Natural killer cell treated with Interleukin-12 subunit alpha and Interleukin-12 subunit beta and Interleukin-15 and Interleukin-18, amount 100 ng/mL, for 72 hours (primary cell): ENCODE results near the gene ABCA2. TPM values are rescaled to one million over a fixed set of nuclear protein-coding genes. Genes with fewer than 3 reads are reported as not detected.

Experiments used
- ATAC-seq, 2 donors: fragments of 150-1000 bp; cut with Tn5 transposase in 1 of 2; sonication (Bioruptor Pico), chemical (Tn5 transposase) in 1 of 2; 2 replicates each; pipeline ENCODE4 v1.10.0; 2021
- DNase-seq: peaks from one replicate; pipeline ENCODE4 v3.0.0; 2022; ENCODE audit warnings: low spot score
- H3K27ac Mint-ChIP-seq, 2 donors: 1 replicate in 1 of 2; 2 replicates in 1 of 2; pipeline ENCODE4 v1.8.0; 2022; ENCODE audit warnings: mixed read lengths in 2 of 2, mild to moderate bottlenecking in 1 of 2, moderate library complexity in 1 of 2
- H3K27me3 Mint-ChIP-seq, 2 donors: 1 replicate in 1 of 2; 2 replicates in 1 of 2; pipeline ENCODE4 v1.8.0; 2022; ENCODE audit warnings: mixed read lengths in 2 of 2
- H3K36me3 Mint-ChIP-seq: one replicate; pipeline ENCODE4 v1.8.0; 2022; ENCODE audit warnings: mixed read lengths
- H3K4me1 Mint-ChIP-seq, 2 donors: 1 replicate in 1 of 2; 2 replicates in 1 of 2; pipeline ENCODE4 v1.8.0; 2022; ENCODE audit warnings: low read depth in 2 of 2, mixed read lengths in 2 of 2, mild to moderate bottlenecking in 1 of 2
- H3K4me3 Mint-ChIP-seq: one replicate; pipeline ENCODE4 v1.8.0; 2022; ENCODE audit warnings: mixed read lengths
- H3K9me3 Mint-ChIP-seq: 2 replicates; pipeline ENCODE4 v1.8.0; 2022; ENCODE audit warnings: mixed read lengths
- total RNA-seq, 2 donors: library from RNA; stranded (reverse); gene quantifications; one replicate each; pipeline ENCODE4 v1.2.3, GENCODE V29; 2022

The ABCA2 gene
- total RNA-seq, 2 donors from 2014 or later, result 77.6 to 109 TPM

GRCh38 chr9:136992819-136993369 is 35.1 kb downstream of the ABCA2 start:
- DNase-seq (no peak), ATAC-seq (no peak)
- Mint-ChIP-seq H3K27ac (peak overlapping the region; percentile 67 to 70), H3K36me3 (no peaks in the 10 kb centered on the region), H3K27me3 (peaks cover 0 to 2% of the 10 kb centered on the region in 2 donors), H3K4me1 (peaks cover 23 to 33% of the 10 kb centered on the region in 2 donors), H3K9me3 (no peaks in the 10 kb centered on the region), H3K4me3 (peak overlapping the region; percentile 81)

- H3K27me3 Mint-ChIP-seq, result peaks cover 0 to 2% of the 10 kb centered on the region in 2 donors
- DNase-seq (peak; percentile 96), ATAC-seq (peak; percentile 91 to 94)
- no peaks in the 10 kb centered on the region for H3K36me3 Mint-ChIP-seq
- H3K9me3 Mint-ChIP-seq, result no peaks in the 10 kb centered on the region
- H3K4me3 Mint-ChIP-seq, result peak within 1 kb of the TSS; percentile 81
- peaks cover 18 to 27% of the 10 kb centered on the region in 2 donors for H3K4me1 Mint-ChIP-seq
- H3K27ac Mint-ChIP-seq, result peak within 1 kb of the TSS; percentile 80 to 88
Observed at GRCh38 chr9:136991993-136992818, 35.8 kb downstream of the ABCA2 start, which contains the start of gene PAXX. TSS of gene PAXX (plus strand) at chr9:136992422. CDS start at chr9:136992444, 22 bp downstream.

- peaks cover 18 to 24% of the 10 kb centered on the region in 2 donors for H3K4me1 Mint-ChIP-seq
- H3K9me3 Mint-ChIP-seq, result no peaks in the 10 kb centered on the region
- peaks cover 0 to 2% of the 10 kb centered on the region in 2 donors for H3K27me3 Mint-ChIP-seq
- H3K36me3 Mint-ChIP-seq, result no peaks in the 10 kb centered on the region
- H3K4me3 Mint-ChIP-seq, result peak overlapping the region; percentile 81
- no peak for DNase-seq
- peak overlapping the region; percentile 60 to 80 for H3K27ac Mint-ChIP-seq
- no peak for ATAC-seq
Observed at GRCh38 chr9:136990242-136990911, 37.7 kb downstream of the ABCA2 start.

GRCh38 chr9:136988872-136989271 is 39.2 kb downstream of the ABCA2 start:
- H3K27me3 Mint-ChIP-seq, result peaks cover 5% of the 10 kb centered on the region in 2 donors
- H3K27ac Mint-ChIP-seq, result no peak overlapping the region
- no peak for ATAC-seq

GRCh38 chr9:136985853-136986252 is 42.2 kb downstream of the ABCA2 start:
- no peak overlapping the region for H3K4me3 Mint-ChIP-seq
- H3K36me3 Mint-ChIP-seq, result no peaks in the 10 kb centered on the region
- H3K27ac Mint-ChIP-seq, result no peak overlapping the region
- peaks cover 10 to 13% of the 10 kb centered on the region in 2 donors for H3K4me1 Mint-ChIP-seq
- H3K9me3 Mint-ChIP-seq, result no peaks in the 10 kb centered on the region
- H3K27me3 Mint-ChIP-seq, result peaks cover 7 to 9% of the 10 kb centered on the region in 2 donors
- ATAC-seq, result no peak
- no peak for DNase-seq

More at GRCh38 chr9:136988872-136989271, 39.2 kb downstream of the ABCA2 start:
- no peak for DNase-seq
- Mint-ChIP-seq H3K9me3 (no peaks in the 10 kb centered on the region), H3K36me3 (no peaks in the 10 kb centered on the region), H3K4me1 (peaks cover 19 to 25% of the 10 kb centered on the region in 2 donors), H3K4me3 (no peak overlapping the region)

GRCh38 chr9:136985027-136985602 is 42.9 kb downstream of the ABCA2 start:
- Mint-ChIP-seq H3K36me3 (no peaks in the 10 kb centered on the region), H3K27ac (no peak overlapping the region), H3K9me3 (no peaks in the 10 kb centered on the region), H3K27me3 (peaks cover 7 to 9% of the 10 kb centered on the region in 2 donors), H3K4me1 (peaks cover 6% of the 10 kb centered on the region in 2 donors), H3K4me3 (no peak overlapping the region)
- ATAC-seq (no peak), DNase-seq (no peak)

GRCh38 chr9:136984464-136985026 is 43.5 kb downstream of the ABCA2 start:
- Mint-ChIP-seq H3K36me3 (no peaks in the 10 kb centered on the region), H3K9me3 (no peaks in the 10 kb centered on the region), H3K27me3 (peaks cover 5 to 9% of the 10 kb centered on the region in 2 donors), H3K4me1 (peaks cover 4 to 6% of the 10 kb centered on the region in 2 donors), H3K4me3 (no peak overlapping the region), H3K27ac (no peak overlapping the region)
- DNase-seq, result no peak
- no peak for ATAC-seq

- no peak for DNase-seq
- peak overlapping the region; percentile 2 for H3K4me3 Mint-ChIP-seq
- peaks cover 4 to 6% of the 10 kb centered on the region in 2 donors for H3K4me1 Mint-ChIP-seq
- no peak overlapping the region for H3K27ac Mint-ChIP-seq
- no peaks in the 10 kb centered on the region for H3K36me3 Mint-ChIP-seq
- H3K9me3 Mint-ChIP-seq, result no peaks in the 10 kb centered on the region
- peaks cover 5 to 9% of the 10 kb centered on the region in 2 donors for H3K27me3 Mint-ChIP-seq
- no peak for ATAC-seq
Observed at GRCh38 chr9:136983656-136984314, 44.3 kb downstream of the ABCA2 start.

GRCh38 chr9:136983167-136983566 is 44.9 kb downstream of the ABCA2 start:
- Mint-ChIP-seq H3K27ac (no peak overlapping the region), H3K4me1 (peaks cover 4 to 6% of the 10 kb centered on the region in 2 donors), H3K4me3 (no peak overlapping the region), H3K36me3 (no peaks in the 10 kb centered on the region), H3K9me3 (no peaks in the 10 kb centered on the region), H3K27me3 (peaks cover 5 to 9% of the 10 kb centered on the region in 2 donors)
- DNase-seq, result no peak
- no peak for ATAC-seq

- peaks cover 5 to 9% of the 10 kb centered on the region in 2 donors for H3K27me3 Mint-ChIP-seq
- no peak for ATAC-seq
Observed at GRCh38 chr9:136982232-136983051, 45.6 kb downstream of the ABCA2 start, which contains the start of gene LCNL1. TSS of gene LCNL1 (plus strand) at chr9:136982993. CDS start at chr9:136983587, 594 bp downstream.

GRCh38 chr9:136981588-136982231 is 46.3 kb downstream of the ABCA2 start:
- H3K4me3 Mint-ChIP-seq, result no peak overlapping the region
- H3K36me3 Mint-ChIP-seq, result no peaks in the 10 kb centered on the region
- no peaks in the 10 kb centered on the region for H3K9me3 Mint-ChIP-seq
- no peak for ATAC-seq
- H3K4me1 Mint-ChIP-seq, result peaks cover 4 to 6% of the 10 kb centered on the region in 2 donors
- no peak overlapping the region for H3K27ac Mint-ChIP-seq
- DNase-seq, result no peak
- peaks cover 5 to 9% of the 10 kb centered on the region in 2 donors for H3K27me3 Mint-ChIP-seq

More at GRCh38 chr9:136982232-136983051, 45.6 kb downstream of the ABCA2 start, which contains the start of gene LCNL1:
- Mint-ChIP-seq H3K9me3 (no peaks in the 10 kb centered on the region), H3K4me3 (peak within 1 kb of the TSS; percentile 2), H3K36me3 (no peaks in the 10 kb centered on the region), H3K4me1 (peaks cover 4 to 6% of the 10 kb centered on the region in 2 donors), H3K27ac (no peak within 1 kb of the TSS)
- no peak for DNase-seq
